ENCODE measurements around the gene PITPNC1.
"Not testable (repeated sequence)": the region's sequence is repeated elsewhere in the genome, so short reads cannot be mapped to it uniquely, and the experiment has no call there.

PITPNC1 gene

GRCh38 chr17:67514998-67515397, 137.9 kb downstream of the PITPNC1 start:
- TF ChIP-seq, protein P1, sequence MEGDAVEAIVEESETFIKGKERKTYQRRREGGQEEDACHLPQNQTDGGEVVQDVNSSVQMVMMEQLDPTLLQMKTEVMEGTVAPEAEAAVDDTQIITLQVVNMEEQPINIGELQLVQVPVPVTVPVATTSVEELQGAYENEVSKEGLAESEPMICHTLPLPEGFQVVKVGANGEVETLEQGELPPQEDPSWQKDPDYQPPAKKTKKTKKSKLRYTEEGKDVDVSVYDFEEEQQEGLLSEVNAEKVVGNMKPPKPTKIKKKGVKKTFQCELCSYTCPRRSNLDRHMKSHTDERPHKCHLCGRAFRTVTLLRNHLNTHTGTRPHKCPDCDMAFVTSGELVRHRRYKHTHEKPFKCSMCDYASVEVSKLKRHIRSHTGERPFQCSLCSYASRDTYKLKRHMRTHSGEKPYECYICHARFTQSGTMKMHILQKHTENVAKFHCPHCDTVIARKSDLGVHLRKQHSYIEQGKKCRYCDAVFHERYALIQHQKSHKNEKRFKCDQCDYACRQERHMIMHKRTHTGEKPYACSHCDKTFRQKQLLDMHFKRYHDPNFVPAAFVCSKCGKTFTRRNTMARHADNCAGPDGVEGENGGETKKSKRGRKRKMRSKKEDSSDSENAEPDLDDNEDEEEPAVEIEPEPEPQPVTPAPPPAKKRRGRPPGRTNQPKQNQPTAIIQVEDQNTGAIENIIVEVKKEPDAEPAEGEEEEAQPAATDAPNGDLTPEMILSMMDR (IDR thresholded peaks at IDR 0.05; ENCODE audit: borderline replicate concordance, control extremely low read depth, extremely low read depth, insufficient read depth, missing control alignments), result no peak
- peak; percentile 58 for DNase-seq (ENCODE audit: low spot score)
- in situ Hi-C loops (cut with MboI; ENCODE audit: low sequenced_read_pairs, unreplicated experiment), result no loop called here

GRCh38 chr17:67515490-67516083, 138.5 kb downstream of the PITPNC1 start:
- DNase-seq (ENCODE audit: low spot score), result no peak

GRCh38 chr17:67516571-67516970, 139.5 kb downstream of the PITPNC1 start:
- DNase-seq (ENCODE audit: low spot score); in situ Hi-C loops (cut with MboI; ENCODE audit: low sequenced_read_pairs, unreplicated experiment): not testable (repeated sequence)

More at GRCh38 chr17:67515490-67516083, 138.5 kb downstream of the PITPNC1 start:
- in situ Hi-C loops (cut with MboI; ENCODE audit: low sequenced_read_pairs, unreplicated experiment), result no loop called here
- TF ChIP-seq, protein P1 (IDR thresholded peaks at IDR 0.05; ENCODE audit: borderline replicate concordance, control extremely low read depth, extremely low read depth, insufficient read depth, missing control alignments), result no peak

DNA sequence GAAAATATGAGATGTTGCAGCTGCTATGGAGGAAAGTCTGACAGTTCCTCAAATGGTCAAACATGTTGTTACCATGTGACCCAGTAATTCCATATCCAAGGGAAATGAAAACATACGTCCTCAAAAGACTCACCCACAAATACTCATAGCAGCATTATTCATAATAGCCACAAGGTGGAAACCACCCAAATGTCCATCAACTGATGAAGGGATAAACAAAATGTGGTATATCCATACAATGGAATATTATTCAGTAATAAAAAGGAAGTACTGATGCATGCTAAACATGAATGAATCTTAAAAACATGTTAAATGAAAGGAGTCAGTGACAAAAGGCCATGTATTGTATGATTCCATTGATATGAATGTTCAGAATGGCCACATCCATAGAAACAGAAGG, 140.2 kb downstream of the PITPNC1 start:
- in situ Hi-C loops (cut with MboI; ENCODE audit: low sequenced_read_pairs, unreplicated experiment), result no loop called here
- TF ChIP-seq, protein P1 (IDR thresholded peaks at IDR 0.05; ENCODE audit: borderline replicate concordance, control extremely low read depth, extremely low read depth, insufficient read depth, missing control alignments), result no peak
- no peak for DNase-seq (ENCODE audit: low spot score)

DNA sequence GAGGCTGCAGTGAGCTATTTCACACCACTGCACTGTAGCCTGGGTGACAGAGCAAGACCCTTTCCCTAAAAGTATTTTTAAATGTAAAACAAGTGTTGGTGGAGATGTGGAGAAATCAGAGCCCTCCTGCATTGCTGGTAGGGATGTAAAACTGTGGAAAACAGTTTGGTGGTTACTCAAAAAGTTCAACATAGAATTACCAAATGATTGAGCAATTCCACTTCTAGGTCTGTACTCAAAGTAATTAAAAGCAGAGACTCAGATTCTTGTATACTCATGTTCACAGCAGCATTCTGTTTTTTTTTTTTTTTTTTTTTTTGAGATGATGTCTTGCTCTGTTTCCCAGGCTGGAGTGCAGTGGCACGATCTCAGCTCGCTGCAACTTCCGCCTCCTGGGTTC, 141.8 kb downstream of the PITPNC1 start:
- TF ChIP-seq, protein P1 (IDR thresholded peaks at IDR 0.05; ENCODE audit: borderline replicate concordance, control extremely low read depth, extremely low read depth, insufficient read depth, missing control alignments), result no peak
- no peak for DNase-seq (ENCODE audit: low spot score)
- in situ Hi-C loops (cut with MboI; ENCODE audit: low sequenced_read_pairs, unreplicated experiment), result no loop called here

GRCh38 chr17:67519801-67520251, 142.7 kb downstream of the PITPNC1 start:
- no peak for DNase-seq (ENCODE audit: low spot score)
- in situ Hi-C loops (cut with MboI; ENCODE audit: low sequenced_read_pairs, unreplicated experiment), result no loop called here
- TF ChIP-seq, protein P1 (IDR thresholded peaks at IDR 0.05; ENCODE audit: borderline replicate concordance, control extremely low read depth, extremely low read depth, insufficient read depth, missing control alignments), result no peak

- TF ChIP-seq, protein P1 (IDR thresholded peaks at IDR 0.05; ENCODE audit: borderline replicate concordance, control extremely low read depth, extremely low read depth, insufficient read depth, missing control alignments), result no peak
- DNase-seq (ENCODE audit: low spot score), result no peak
- in situ Hi-C loops (cut with MboI; ENCODE audit: low sequenced_read_pairs, unreplicated experiment), result no loop called here
These were observed 143.3 kb downstream of the PITPNC1 start for GRCh38 chr17:67520252-67520906.
